BE2C (cell line): Measurements from ENCODE around the gene IGF2.

ENCODE experiments used
- DNase-seq: peaks from one replicate; pipeline ENCODE4 v3.0.0-alpha.2; 2020
- H3K27me3 ChIP-seq: fragments of 250-450 bp; sonication (Bioruptor Pico); 2 replicates; pipeline ENCODE4 v1.5.1; 2020; ENCODE audit warnings: mild to moderate bottlenecking
- H3K36me3 ChIP-seq: fragments of 250-450 bp; sonication (Bioruptor Pico); 2 replicates; pipeline ENCODE4 v1.5.1; 2020; ENCODE audit warnings: mild to moderate bottlenecking
- H3K4me1 ChIP-seq: fragments of 250-450 bp; sonication (Bioruptor Pico); 2 replicates; pipeline ENCODE4 v1.5.1; 2020
- H3K4me3 ChIP-seq: 2 replicates; pipeline ENCODE4 v1.5.1; 2011; ENCODE audit warnings: low read depth, low read length
- H3K9me3 ChIP-seq: fragments of 250-450 bp; sonication (Bioruptor Pico); 2 replicates; pipeline ENCODE4 v1.5.1; 2020
- TF ChIP-seq, protein P1 (sequence below): IDR thresholded peaks from 2 replicates; pipeline ENCODE4 v1.5.1; 2012; ENCODE audit warnings: mild to moderate bottlenecking, low read depth, low read length

IGF2 gene

DNA sequence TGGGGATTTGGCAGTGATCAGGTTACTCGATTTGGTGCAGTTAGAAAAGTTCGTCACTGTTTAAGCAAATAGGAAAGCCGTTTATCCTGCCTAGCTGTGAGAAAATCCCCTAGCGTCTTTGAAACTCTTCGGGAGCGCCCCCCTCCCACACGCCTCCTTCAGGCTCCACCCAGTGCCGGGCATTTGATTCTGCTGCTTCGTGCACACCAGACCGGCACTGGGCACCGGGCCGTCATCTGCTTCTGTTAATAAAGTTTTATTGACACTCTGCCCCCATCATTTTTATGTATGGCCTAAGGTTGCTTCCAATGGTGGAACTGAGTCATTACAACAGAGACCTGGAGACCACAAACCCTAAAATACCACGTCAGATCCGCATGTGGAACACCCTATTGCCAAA lies 50.9 kb downstream of the IGF2 start:
- H3K9me3 ChIP-seq, result no peaks in the 10 kb centered on the region
- no peak overlapping the region for H3K4me3 ChIP-seq
- H3K27me3 ChIP-seq, result no peaks in the 10 kb centered on the region
- TF ChIP-seq, protein P1, sequence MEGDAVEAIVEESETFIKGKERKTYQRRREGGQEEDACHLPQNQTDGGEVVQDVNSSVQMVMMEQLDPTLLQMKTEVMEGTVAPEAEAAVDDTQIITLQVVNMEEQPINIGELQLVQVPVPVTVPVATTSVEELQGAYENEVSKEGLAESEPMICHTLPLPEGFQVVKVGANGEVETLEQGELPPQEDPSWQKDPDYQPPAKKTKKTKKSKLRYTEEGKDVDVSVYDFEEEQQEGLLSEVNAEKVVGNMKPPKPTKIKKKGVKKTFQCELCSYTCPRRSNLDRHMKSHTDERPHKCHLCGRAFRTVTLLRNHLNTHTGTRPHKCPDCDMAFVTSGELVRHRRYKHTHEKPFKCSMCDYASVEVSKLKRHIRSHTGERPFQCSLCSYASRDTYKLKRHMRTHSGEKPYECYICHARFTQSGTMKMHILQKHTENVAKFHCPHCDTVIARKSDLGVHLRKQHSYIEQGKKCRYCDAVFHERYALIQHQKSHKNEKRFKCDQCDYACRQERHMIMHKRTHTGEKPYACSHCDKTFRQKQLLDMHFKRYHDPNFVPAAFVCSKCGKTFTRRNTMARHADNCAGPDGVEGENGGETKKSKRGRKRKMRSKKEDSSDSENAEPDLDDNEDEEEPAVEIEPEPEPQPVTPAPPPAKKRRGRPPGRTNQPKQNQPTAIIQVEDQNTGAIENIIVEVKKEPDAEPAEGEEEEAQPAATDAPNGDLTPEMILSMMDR, result no peak
- H3K4me1 ChIP-seq, result peaks cover 7% of the 10 kb centered on the region
- no peaks in the 10 kb centered on the region for H3K36me3 ChIP-seq
- DNase-seq, result no peak

DNA sequence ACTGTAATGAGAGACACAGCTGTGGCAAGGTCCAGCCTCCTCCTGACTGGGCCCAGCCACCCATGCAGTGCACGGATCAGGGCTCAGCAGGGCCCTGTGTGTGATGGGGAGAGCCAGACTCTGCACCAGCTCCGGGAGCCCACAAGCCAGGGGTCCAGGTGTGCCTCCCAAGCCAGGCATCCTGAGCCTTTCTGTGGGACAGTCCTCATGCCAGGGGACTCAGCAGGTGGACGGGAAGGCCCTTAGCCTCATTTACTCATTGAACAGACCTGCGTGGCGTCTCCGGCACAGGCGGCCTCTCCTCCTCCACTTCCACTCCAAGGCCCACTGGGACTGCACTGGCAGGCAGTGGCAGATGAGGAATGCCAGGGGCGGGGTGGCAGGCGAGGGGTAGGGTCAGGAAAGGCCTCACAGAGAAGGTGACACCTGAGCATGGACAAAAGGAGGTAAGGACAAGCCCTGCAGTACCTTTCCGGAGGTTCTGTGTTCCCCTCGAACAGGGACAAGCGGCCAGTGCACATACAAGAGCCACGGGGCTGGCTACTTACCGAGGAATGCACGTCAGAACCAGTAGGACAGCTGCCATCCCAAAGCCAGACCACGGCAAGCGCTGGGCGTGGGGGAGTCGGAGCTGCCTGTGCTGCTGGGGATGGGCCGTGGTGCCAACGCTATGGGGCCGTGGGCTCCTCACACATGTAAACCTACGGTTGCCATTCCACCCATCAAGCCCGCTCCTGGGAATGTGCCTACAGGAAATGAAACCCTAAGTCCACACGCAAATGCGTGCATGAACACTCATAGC lies 52.7 kb downstream of the IGF2 start:
- H3K36me3 ChIP-seq, result no peaks in the 10 kb centered on the region
- no peak for DNase-seq
- no peaks in the 10 kb centered on the region for H3K9me3 ChIP-seq
- H3K27me3 ChIP-seq, result no peaks in the 10 kb centered on the region
- TF ChIP-seq, protein P1, result no peak
- no peaks in the 10 kb centered on the region for H3K4me1 ChIP-seq
- no peak overlapping the region for H3K4me3 ChIP-seq

DNA sequence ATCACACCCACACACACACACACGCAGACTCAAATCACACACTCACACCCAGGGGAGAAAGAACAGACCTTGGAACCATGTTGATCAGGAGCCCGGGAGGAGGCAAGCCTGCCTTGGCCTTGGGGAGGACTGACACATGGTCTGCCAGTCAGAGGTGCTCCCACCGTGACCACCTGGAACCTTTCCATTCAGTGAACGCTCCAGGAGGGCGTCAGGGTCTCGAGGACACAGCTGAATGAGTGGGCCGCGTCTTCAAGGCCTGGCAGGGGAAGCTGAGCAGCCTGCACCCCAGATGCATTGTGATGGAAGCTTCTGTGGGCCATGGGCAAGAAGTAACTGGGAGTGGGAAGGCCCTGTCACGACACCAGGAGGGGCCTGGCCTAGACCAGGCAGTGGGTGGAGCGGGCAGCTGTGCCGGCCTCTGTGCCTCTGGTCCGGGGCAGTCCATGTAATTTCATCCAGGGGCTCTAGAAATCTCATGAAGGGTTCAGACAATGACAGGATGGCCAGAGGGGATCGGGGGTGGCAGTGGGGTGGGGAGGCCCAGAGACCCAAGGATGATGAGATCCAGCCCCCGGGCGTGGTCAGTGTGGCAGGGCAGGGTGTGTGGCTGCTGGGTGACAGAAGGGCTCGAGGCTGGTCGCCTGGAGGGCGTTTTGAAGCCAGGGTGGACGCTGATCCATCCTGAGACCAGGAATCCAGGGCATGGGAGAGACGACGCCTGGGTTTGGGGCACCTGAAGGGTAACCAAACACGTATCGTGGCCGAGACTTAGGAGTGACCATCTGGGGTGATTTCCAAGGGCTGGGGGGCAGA lies 53.7 kb downstream of the IGF2 start:
- TF ChIP-seq, protein P1, result no peak
- no peaks in the 10 kb centered on the region for H3K4me1 ChIP-seq
- no peaks in the 10 kb centered on the region for H3K27me3 ChIP-seq
- H3K4me3 ChIP-seq, result no peak overlapping the region
- no peaks in the 10 kb centered on the region for H3K9me3 ChIP-seq
- no peaks in the 10 kb centered on the region for H3K36me3 ChIP-seq
- DNase-seq, result no peak

DNA sequence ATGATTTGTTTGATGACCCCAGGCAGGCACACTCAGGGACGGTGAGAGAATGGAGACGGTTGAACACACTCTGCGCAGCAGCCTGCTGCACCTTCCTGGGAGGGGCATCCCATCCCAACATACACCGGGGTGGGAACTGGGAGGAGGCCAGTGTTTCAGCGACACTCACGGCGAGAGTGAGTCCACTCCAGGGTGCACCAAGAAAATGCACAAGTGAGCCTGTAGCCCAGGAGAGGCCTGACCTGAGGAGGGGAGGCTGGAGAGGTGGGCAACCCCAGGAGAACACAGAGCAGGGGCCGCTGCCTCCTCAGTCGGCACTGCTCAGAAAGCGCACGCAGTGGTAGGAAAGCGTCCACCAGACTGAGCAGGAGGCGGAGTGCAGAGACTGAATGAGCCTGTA lies 54.5 kb downstream of the IGF2 start:
- no peak for DNase-seq
- Histone ChIP-seq H3K27me3 (no peaks in the 10 kb centered on the region), H3K4me1 (no peaks in the 10 kb centered on the region), H3K9me3 (no peaks in the 10 kb centered on the region), H3K36me3 (no peaks in the 10 kb centered on the region), H3K4me3 (no peak overlapping the region)
- TF ChIP-seq, protein P1, result no peak
